DMS 273 treated with DMSO at 0.1 percent for 48 hours (cell line): ENCODE measurements around the gene UMOD.
"Not testable (repeated sequence)": the region's sequence is repeated elsewhere in the genome, so short reads cannot be mapped to it uniquely, and the experiment has no call there.

ENCODE experiments used
- DNase-seq: peaks from one replicate; lab custom pipeline; 2025; lab: John Stamatoyannopoulos, UW

The UMOD gene

GRCh38 chr16:20363191-20363590, 10.7 kb upstream of the UMOD start:
- DNase-seq, result no peak

DNA sequence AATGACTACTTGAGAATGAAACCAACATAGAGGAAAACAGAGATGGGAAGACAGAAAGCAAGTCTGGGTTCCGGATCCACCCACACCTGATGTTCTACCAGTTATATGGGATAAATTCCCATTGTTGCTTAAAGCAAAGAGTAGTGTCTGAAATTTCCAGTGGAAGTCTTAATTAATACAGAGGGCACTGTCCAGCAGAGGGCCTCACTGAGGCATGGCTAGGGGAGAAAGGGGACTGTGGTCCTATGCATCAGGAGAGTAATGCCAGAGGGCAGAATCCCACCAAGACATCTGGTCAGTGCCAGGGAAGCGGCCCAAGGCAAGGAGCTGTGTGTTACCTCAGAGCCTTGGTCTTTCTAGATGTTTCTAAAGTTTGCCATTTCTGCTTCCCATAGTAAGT, 7.5 kb upstream of the UMOD start:
- no peak for DNase-seq

GRCh38 chr16:20355114-20355782, 2.7 kb upstream of the UMOD start:
- DNase-seq, result no peak

DNA sequence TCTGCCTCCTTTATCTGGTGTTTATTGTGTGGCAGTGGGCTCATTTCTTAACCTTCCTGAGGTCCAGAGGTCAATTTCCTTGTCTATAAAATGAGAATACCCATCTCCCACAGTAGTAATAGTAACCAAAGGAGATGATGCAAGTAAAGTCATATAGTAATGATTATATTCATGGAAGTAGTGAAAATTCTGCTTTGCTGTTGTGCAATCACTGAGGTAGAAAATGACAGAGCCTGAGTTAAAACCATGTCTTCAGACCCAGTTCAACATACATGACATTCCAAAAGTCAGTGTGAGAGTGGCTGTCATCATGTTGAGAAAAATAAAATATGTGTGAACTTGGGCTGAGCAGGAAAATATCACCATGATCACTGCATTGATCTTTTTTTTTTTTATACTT, 864 bp upstream of the UMOD start:
- DNase-seq, result no peak

DNA sequence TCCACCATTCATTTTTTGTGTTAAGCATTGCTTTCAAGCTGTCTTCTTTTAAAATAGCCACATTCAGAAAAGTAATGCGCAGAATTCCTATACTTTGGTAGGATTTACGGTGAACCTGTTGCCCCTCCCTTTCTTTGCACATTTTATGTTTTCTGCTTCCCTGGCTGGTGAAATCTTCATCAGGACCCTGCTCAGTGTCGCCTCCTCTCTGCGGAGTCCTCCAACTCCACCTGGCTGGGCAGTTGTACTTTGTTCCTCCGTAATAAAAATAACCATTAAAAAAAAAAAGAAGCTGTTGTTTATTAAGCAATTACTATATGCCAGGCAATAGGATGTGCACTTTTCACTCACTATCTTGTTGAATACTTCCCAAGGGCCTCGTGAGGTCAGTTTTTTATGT, 2.9 kb downstream of the UMOD start:
- DNase-seq, result no peak

GRCh38 chr16:20348365-20349185, 3.9 kb downstream of the UMOD start:
- no peak for DNase-seq

DNA sequence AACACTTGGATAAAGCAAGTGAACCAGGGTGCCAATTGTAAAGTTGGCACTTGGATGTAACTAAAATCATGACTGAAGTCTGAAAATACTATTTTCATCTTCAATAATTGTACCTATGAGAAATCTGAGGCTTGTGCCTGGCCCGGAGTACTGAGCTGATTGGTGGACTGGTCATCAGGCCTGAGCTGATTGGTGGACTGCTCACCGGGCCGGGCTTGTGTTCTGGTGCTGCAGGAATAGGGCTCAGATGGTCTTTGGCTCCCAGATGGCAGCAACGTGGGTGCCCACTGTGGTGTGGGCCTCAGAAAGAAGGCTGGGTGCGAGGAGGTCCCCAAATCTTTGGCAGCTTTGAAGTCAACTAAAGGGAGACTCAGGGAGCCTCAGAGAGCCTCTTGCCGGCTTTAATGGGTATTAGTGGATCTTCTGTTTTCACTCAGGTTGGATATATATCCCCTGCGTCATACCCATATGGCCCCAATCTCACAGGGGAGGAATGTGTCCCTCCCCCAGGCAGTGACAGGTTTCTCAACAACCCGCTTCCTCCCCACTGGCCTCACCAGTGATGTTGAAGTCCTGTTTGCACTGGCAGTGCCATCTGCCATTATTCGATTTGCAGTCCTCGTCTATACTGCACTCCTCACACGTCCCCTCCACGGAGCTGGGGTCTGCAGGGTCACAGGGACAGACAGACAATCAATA, 4.7 kb downstream of the UMOD start:
- no peak for DNase-seq

GRCh38 chr16:20344611-20345010, 7.9 kb downstream of the UMOD start:
- DNase-seq, result no peak

DNA sequence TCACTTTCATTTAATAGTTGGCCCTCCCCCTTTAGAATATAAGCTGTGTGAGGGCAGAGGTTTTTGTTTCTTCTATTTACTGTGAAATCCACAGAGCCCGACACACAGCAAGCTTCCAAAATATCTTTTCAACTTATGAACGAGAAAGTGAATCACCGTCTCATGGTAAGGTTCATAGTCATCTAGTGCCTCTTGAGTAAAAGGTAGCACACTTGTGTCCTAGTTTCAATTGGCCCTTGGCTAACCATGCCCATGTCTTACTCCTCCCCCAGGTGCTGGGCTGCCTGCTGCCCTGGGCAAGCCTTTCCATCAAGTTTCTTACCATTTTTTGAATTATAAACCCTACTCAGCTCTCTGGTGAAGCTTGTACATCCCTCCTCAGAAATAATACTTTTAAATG, 12.8 kb downstream of the UMOD start:
- no peak for DNase-seq

DNA sequence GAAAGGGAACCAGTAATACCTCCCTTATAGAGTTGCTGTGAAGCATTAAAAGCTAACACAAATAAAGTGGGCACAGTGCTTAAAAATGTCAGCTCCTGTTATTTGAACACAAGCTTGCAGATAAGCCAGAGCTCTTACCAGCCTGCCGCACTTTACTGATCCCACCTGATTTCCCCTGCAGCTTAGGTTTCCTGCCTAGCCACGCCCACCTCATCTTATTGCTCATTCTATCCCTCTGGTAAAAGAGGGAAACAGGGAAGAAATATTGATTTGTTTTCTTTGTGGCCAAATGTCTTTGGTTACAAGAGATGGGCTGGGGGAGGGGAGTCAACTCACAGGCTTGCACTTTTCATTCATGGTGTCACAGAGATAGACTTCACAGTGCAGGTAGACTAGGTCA, 15.6 kb downstream of the UMOD start:
- no peak for DNase-seq

DNA sequence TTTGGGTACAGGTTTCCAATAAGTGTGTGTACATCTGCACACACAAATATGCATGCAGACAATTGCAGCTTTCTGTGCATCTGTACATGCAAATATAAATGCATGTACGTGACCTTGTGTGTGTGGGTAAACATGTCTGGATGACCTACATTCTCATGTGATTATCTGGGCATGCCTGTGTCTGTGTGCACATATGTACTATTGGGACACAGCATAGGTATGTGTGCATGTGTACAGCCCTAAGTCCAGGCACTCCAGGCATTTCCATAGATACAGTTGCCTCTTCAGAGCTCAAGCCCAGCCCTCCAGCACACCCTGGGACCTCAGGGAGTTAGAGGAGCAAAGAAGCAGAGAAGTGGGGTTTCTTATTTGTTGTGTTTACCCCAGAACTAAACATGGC, 18.1 kb downstream of the UMOD start:
- DNase-seq, result no peak

GRCh38 chr16:20333120-20333519, 19.4 kb downstream of the UMOD start:
- no peak for DNase-seq

DNA sequence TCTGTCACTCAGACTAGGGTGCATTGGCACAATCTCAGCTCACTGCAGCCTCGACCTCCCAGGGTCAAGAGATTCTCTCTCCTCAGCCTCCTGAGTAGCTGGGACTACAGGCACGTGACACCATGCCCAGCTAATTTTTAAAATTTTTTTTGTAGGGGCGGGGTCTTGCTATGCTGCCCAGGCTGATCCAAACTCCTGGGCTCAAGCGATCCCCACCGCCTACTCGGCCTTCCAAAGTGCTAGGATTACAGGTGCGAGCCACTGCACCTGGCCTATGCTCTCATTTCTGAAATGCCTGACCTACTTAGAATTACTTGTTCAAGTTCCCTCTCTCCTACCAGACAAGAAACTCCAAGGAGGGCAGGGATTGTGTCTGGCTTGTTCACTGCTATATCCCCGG, 20.1 kb downstream of the UMOD start:
- DNase-seq, result no peak

GRCh38 chr16:20331635-20332034, 20.9 kb downstream of the UMOD start:
- no peak for DNase-seq

DNA sequence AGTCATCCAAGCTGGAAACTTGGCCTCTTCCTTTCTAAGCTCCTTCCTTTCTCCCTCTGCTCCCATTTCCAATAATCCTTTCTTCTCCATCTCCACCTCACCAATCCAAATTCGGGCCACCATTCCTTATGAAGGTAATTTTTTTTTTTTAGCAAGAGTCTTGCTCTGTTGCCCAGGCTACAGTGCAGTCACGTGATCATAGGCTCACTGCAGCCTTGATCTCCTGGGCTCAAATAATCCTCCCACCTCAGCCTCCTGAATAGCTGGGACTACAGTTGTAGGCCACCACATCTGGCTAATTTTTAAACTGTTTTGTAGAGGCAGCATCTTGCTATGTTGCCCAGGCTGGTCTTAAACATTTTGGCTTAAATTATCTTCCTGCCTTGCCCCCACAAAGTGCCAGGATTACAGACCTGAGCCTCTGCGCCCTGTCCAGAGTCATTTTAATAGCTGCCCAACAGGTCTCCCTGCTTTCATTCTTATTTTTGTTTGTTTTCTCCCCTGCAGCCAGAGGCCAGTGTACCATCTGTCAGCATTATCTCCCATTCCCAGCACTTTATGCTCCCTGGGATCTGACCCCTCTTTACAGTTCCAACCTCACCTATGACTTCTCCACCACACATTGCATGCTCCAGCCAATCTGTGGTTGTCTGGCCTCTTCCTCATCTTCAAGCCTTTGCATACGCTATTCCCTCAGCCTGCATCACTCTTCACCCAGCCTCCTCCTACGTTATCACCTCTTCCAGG, 22.9 kb downstream of the UMOD start:
- DNase-seq, result no peak

- no peak for DNase-seq
These were observed 25.0 kb downstream of the UMOD start, which contains the start of gene GP2 for GRCh38 chr16:20327444-20328041. TSS of gene GP2 (minus strand) at chr16:20327513. CDS start at chr16:20326431, 1,082 bp downstream.

- no peak for DNase-seq
These were observed 26.2 kb downstream of the UMOD start for GRCh38 chr16:20326321-20326720.

DNA sequence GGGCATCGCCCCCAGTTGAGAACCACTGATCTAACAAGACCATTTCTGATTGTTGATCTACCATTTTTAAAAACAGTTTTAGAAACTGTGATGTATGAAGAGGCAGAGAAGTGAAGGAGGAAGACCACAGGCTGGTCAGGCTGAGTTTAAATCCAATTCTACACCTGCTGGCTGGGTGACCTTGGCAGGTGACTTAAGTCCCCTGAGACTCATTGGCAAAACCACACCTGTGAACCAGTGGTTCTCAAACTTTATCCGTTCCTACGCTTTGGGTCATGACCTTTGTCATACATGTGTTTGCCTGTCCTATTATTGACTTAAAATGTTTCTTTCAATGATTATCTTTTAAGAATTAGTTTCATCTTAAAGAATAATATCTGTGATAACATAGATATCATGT, 27.5 kb downstream of the UMOD start:
- DNase-seq, result no peak

DNA sequence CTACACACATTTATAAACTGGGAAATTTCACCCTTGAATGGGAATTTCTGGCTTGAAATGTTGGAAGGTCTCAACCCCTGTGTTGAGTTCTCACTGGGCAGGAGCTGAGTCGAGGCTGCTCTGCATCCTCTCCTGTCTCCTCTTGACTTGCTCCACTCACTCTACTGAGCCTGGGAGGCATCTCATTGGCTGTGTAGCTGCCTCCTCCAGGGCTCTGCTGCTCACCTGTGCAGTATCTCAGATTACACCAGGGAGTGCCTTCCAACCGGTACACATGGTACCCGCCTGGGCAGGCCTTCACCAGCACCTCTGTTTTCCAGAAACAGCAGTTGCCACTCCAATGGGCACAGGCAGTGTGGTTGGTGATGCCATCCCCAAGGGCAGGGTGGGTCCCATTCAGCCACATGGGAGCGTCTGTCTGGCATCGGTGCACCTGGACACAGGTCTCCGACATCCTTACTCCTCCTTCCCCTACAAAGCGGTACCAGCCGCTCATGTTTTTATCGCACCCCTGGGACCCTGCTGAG, 28.9 kb downstream of the UMOD start:
- no peak for DNase-seq

DNA sequence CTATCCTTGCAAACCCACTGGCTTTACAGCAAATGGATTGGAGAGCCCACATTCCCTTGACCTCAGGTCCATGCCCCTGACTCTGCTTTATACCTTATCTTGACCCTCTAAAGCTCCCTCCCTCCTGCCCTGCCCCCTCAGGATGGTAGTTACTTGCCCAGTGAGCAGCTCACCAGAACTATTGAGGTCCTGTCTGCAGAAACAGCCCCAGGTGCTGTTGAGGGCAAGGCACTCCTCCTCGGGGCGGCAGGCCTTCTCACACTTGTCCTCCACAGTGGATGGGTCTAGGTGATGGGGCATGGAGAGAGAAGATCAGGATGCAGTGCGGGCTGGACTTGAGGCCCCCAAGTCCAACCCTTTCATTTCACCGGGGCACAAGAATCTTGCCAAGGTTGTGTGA, 29.8 kb downstream of the UMOD start:
- no peak for DNase-seq

- no peak for DNase-seq
These were observed 30.8 kb downstream of the UMOD start for GRCh38 chr16:20321671-20322070.

GRCh38 chr16:20321051-20321450, 31.5 kb downstream of the UMOD start:
- not testable (repeated sequence) for DNase-seq
